ENCODE measurements around the gene RGL4.

The RGL4 gene

GRCh38 chr22:23745791-23746190, 55.0 kb downstream of the RGL4 start:
- no peak for DNase-seq
